GM13977 (cell line): Measurements from ENCODE around the gene ZFP37.

Experiments
- DNase-seq: peaks from one replicate; pipeline ENCODE4 v3.0.0; 2012; ENCODE audit warnings: low spot score
- CTCF ChIP-seq: IDR thresholded peaks from 2 replicates; pipeline ENCODE4 v1.5.1; 2012; ENCODE audit warnings: mild to moderate bottlenecking, control low read depth; ENCODE audit not compliant: insufficient read depth; ENCODE audit errors: extremely low read depth, missing control alignments
- in situ Hi-C: fragments of 300-500 bp; cut with MboI; formaldehyde crosslinking; loops from one replicate; pipeline ENCODE4 v1.12.0; 2022; ENCODE audit warnings: low sequenced_read_pairs, low pct_unique_long_range_greater_than_20kb, mixed read lengths, inconsistent platforms; ENCODE audit not compliant: unreplicated experiment

Gene ZFP37

GRCh38 chr9:113057193-113057592 is 669 bp upstream of the ZFP37 start:
- in situ Hi-C loops = no loop called here
- DNase-seq = no peak
- no peak for TF ChIP-seq CTCF

- no peak for TF ChIP-seq CTCF
- DNase-seq = no peak
- in situ Hi-C loops = no loop called here
Measured at GRCh38 chr9:113042884-113043657, 13.5 kb downstream of the ZFP37 start.

GRCh38 chr9:113026200-113026599 is 30.3 kb downstream of the ZFP37 start:
- TF ChIP-seq CTCF = no peak
- in situ Hi-C loops = no loop called here
- no peak for DNase-seq

- no peak for DNase-seq
- no peak for TF ChIP-seq CTCF
- in situ Hi-C loops = no loop called here
Measured at GRCh38 chr9:113018247-113018646, 38.3 kb downstream of the ZFP37 start.

- TF ChIP-seq CTCF = no peak
- DNase-seq = no peak
- in situ Hi-C loops = no loop called here
Measured at GRCh38 chr9:113012492-113012891, 44.0 kb downstream of the ZFP37 start.

GRCh38 chr9:113011911-113012381 is 44.6 kb downstream of the ZFP37 start, which contains the start of gene ZNF883:
Gene ZNF883, minus strand, starts transcription at chr9:113012192.
- no peak for TF ChIP-seq CTCF
- in situ Hi-C loops = no loop called here
- DNase-seq = no peak

- no peak for TF ChIP-seq CTCF
- in situ Hi-C loops = no loop called here
- DNase-seq = no peak
Measured at GRCh38 chr9:113005777-113006176, 50.7 kb downstream of the ZFP37 start.
